Spinal cord (tissue), 10 donors: ENCODE data around the gene PSENEN. TPM values are rescaled to one million over a fixed set of nuclear protein-coding genes. Genes with fewer than 3 reads are reported as not detected.

Source experiments
- DNase-seq, 6 donors: peaks; one replicate each; pipeline versions ENCODE4 v3.0.0 to v3.0.0-alpha.2; 2013 to 2015; ENCODE audit warnings: low spot score in 6 of 6, low read depth in 4 of 6
- H3K27ac ChIP-seq: one replicate; pipeline ENCODE4 v1.5.1; 2013; ENCODE audit warnings: low read depth, low read length, control low read depth
- H3K27me3 ChIP-seq: one replicate; pipeline ENCODE4 v1.6.1; 2013; ENCODE audit warnings: low read length; ENCODE audit not compliant: control insufficient read depth, insufficient read depth
- H3K36me3 ChIP-seq: one replicate; pipeline ENCODE4 v1.6.1; 2013; ENCODE audit warnings: low read length; ENCODE audit not compliant: control insufficient read depth, insufficient read depth
- H3K4me1 ChIP-seq: one replicate; pipeline ENCODE4 v1.6.1; 2013; ENCODE audit warnings: low read length; ENCODE audit not compliant: control insufficient read depth, insufficient read depth
- H3K4me3 ChIP-seq: one replicate; pipeline ENCODE4 v1.5.1; 2013; ENCODE audit warnings: low read depth, low read length, control low read depth
- H3K9me3 ChIP-seq: one replicate; pipeline ENCODE4 v1.6.1; 2013; ENCODE audit warnings: low read length; ENCODE audit not compliant: control insufficient read depth, insufficient read depth
- WGBS: methylation state at CpG from one replicate; pipeline ENCODE4 v1.1.5; 2013; ENCODE audit warnings: missing lambda C conversion rate; ENCODE audit not compliant: insufficient coverage; 5-methylcytosine and 5-hydroxymethylcytosine counted together
- polyA plus RNA-seq, 2 donors: library from polyadenylated mRNA; unstranded; fragments of 120-200 nt; gene quantifications; one replicate each; pipeline ENCODE4 v1.2.1, GENCODE V29; 2013; ENCODE audit not compliant: insufficient read length in 2 of 2
- total RNA-seq, 2 donors: library from RNA; depleted of rRNA in 1 of 2; stranded (reverse); fragments of 120-200 nt in 1 of 2; fragments of >200 nt in 1 of 2; gene quantifications; one replicate each; pipeline versions ENCODE4 v1.2.3 to v1.2.4, GENCODE V29; 2013 to 2014
- donor health status: healthy.

PSENEN gene
- total and polyA plus RNA-seq, 4 donors = 15.9 to 106 (median 81.0) TPM

- Histone ChIP-seq H3K27me3 (no peaks in the 10 kb centered on the region), H3K4me3 (peak overlapping the region; percentile 61), H3K9me3 (no peaks in the 10 kb centered on the region), H3K27ac (peak overlapping the region; percentile 87), H3K4me1 (peaks cover 40% of the 10 kb centered on the region), H3K36me3 (peaks cover 61% of the 10 kb centered on the region)
- WGBS = 0% methylated on average over 62 of the region's 63 CpGs
- peak; percentile 89 to 99 (median 96) for DNase-seq
Measured at GRCh38 chr19:35740423-35741202, 4.8 kb upstream of the PSENEN start.

DNA sequence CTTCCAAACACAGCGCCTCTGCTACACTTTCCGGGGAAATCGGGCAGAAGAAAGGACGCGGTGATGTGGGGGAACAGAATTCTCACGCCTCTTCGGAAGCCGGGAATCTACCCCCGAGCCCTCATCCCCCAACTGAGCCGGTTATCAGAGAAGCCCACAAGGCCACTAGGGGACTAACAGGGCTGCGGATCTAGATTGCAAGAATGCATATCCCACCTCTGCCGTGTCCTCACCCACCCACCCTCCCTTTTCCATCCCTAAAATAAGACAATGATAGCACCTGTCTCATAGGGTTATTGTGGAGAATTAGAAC lies 4.3 kb upstream of the PSENEN start:
- peaks cover 46% of the 10 kb centered on the region for H3K4me1 ChIP-seq
- WGBS = 0% methylated on average over 10 of the region's 12 CpGs
- no peaks in the 10 kb centered on the region for H3K9me3 ChIP-seq
- no peak for DNase-seq
- peak overlapping the region; percentile 61 for H3K4me3 ChIP-seq
- no peaks in the 10 kb centered on the region for H3K27me3 ChIP-seq
- H3K36me3 ChIP-seq = peaks cover 57% of the 10 kb centered on the region
- peak overlapping the region; percentile 87 for H3K27ac ChIP-seq

DNA sequence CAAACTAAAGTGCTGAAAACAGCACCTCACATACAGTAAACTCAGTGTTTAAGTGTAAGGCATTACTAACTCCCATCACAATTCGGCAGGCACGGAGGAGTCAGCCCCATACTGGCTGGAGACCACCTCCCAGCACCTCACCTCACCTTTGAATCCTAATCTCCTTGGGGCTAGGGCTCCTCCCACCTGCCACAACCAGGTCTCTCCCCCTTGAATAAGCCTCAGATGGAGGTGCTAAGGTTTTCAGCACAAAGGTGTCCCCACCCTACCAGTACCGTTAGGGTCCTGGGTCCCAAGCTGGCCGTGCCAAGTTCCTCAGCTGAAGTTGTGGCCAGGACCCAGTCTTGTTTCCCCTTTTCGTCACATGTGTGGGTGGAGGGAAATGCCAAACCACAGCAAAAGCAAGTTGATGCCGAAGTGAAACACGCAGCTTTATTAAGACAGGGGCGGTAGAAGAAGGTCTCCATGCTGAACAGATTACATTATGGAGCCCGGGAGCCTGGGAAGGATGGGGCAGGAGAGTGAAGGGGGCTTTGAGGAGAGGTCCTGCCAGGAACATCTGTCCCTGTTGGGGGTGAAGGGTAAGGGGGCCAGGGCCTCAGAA lies 3.2 kb upstream of the PSENEN start, which contains the start of gene IGFLR1:
TSS of gene IGFLR1 (minus strand) at position 332 of the 604 bp plus-strand sequence. CDS start 1,272 bp downstream, outside the sequence.
- no peak within 1 kb of the TSS for H3K4me3 ChIP-seq
- H3K4me1 ChIP-seq = peaks cover 51% of the 10 kb centered on the region
- no peak within 1 kb of the TSS for H3K27ac ChIP-seq
- DNase-seq = no peak
- peaks cover 47% of the 10 kb centered on the region for H3K36me3 ChIP-seq
- no peaks in the 10 kb centered on the region for H3K27me3 ChIP-seq
- 86% methylated on average over 8 of the region's 9 CpGs for WGBS
- no peaks in the 10 kb centered on the region for H3K9me3 ChIP-seq

GRCh38 chr19:35743640-35744429 lies 1.6 kb upstream of the PSENEN start:
- peaks cover 60% of the 10 kb centered on the region for H3K4me1 ChIP-seq

GRCh38 chr19:35744430-35745327 lies 772 bp upstream of the PSENEN start:
- under 1% methylated on average over 35 of the region's 41 CpGs for WGBS
- peak overlapping the region; percentile 94 for H3K4me3 ChIP-seq
- peak overlapping the region; percentile 100 for H3K27ac ChIP-seq
- H3K4me1 ChIP-seq = peaks cover 64% of the 10 kb centered on the region
- no peaks in the 10 kb centered on the region for H3K27me3 ChIP-seq
- H3K36me3 ChIP-seq = peaks cover 26% of the 10 kb centered on the region
- H3K9me3 ChIP-seq = no peaks in the 10 kb centered on the region
- peak; percentile 82 to 99 (median 94) for DNase-seq

More at GRCh38 chr19:35743640-35744429, 1.6 kb upstream of the PSENEN start:
- H3K4me3 ChIP-seq = no peak overlapping the region
- H3K27me3 ChIP-seq = no peaks in the 10 kb centered on the region
- H3K36me3 ChIP-seq = peaks cover 34% of the 10 kb centered on the region
- WGBS = 88% methylated on average over 17 of the region's 19 CpGs
- DNase-seq = no peak
- H3K27ac ChIP-seq = peak overlapping the region; percentile 100
- H3K9me3 ChIP-seq = no peaks in the 10 kb centered on the region

GRCh38 chr19:35746087-35746462 lies 624 bp downstream of the PSENEN start:
- H3K27ac ChIP-seq = peak overlapping the region; percentile 86
- H3K36me3 ChIP-seq = peaks cover 32% of the 10 kb centered on the region
- H3K4me3 ChIP-seq = peak overlapping the region; percentile 94
- H3K9me3 ChIP-seq = no peaks in the 10 kb centered on the region
- H3K27me3 ChIP-seq = no peaks in the 10 kb centered on the region
- peaks cover 54% of the 10 kb centered on the region for H3K4me1 ChIP-seq
- no peak for DNase-seq
- WGBS = 5% methylated on average over 3 of the region's 4 CpGs

DNA sequence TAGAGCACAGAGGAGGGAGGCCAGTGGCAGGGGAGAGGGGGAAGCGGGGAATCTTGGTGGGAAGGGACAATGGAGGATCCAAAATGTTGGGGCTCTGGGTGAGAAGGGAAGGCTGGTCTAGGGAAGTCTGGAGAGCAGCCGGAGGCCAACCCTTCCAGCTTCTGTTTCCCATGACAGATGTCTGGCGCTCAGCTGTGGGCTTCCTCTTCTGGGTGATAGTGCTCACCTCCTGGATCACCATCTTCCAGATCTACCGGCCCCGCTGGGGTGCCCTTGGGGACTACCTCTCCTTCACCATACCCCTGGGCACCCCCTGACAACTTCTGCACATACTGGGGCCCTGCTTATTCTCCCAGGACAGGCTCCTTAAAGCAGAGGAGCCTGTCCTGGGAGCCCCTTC lies 1.1 kb downstream of the PSENEN start:
- 91% methylated on average over 4 of the region's 5 CpGs for WGBS
- Histone ChIP-seq H3K27ac (no peak overlapping the region), H3K9me3 (no peaks in the 10 kb centered on the region), H3K27me3 (no peaks in the 10 kb centered on the region), H3K4me1 (peaks cover 49% of the 10 kb centered on the region), H3K4me3 (no peak overlapping the region), H3K36me3 (peaks cover 34% of the 10 kb centered on the region)
- no peak for DNase-seq

- H3K27me3 ChIP-seq = no peaks in the 10 kb centered on the region
- H3K4me3 ChIP-seq = peak within 1 kb of the TSS; percentile 94
- under 1% methylated on average over 34 of the region's 45 CpGs for WGBS
- DNase-seq = peak; percentile 98 to 100 (median 100)
- H3K9me3 ChIP-seq = no peaks in the 10 kb centered on the region
- peaks cover 41% of the 10 kb centered on the region for H3K36me3 ChIP-seq
- H3K4me1 ChIP-seq = peaks cover 47% of the 10 kb centered on the region
- H3K27ac ChIP-seq = peak within 1 kb of the TSS; percentile 50
Measured at GRCh38 chr19:35748106-35749020, 2.9 kb downstream of the PSENEN start, which contains the start of gene LIN37. LIN37 (plus strand) TSS chr19:35748576; CDS start chr19:35748725, 149 bp downstream.
